Endometrial microvascular endothelial cells (primary cell): ENCODE results near the gene CHD6. TPM values are rescaled to one million over a fixed set of nuclear protein-coding genes. Genes with fewer than 3 reads are reported as not detected.

ENCODE experiments used
- in situ Hi-C: cut with HindIII; loops from 2 replicates; pipeline ENCODE4 v1.10.0; 2017; ENCODE audit warnings: low sequenced_read_pairs, low pct_unique_long_range_greater_than_20kb; ENCODE audit errors: inconsistent ontology term
- total RNA-seq: library from RNA; depleted of rRNA; stranded (reverse); fragments of >200 nt; gene quantifications from one replicate; pipeline ENCODE4 v1.2.3, GENCODE V29; 2015; ENCODE audit errors: inconsistent ontology term

Gene CHD6
- total RNA-seq, 1 donor from 2014 or later, result 5.6 TPM

DNA sequence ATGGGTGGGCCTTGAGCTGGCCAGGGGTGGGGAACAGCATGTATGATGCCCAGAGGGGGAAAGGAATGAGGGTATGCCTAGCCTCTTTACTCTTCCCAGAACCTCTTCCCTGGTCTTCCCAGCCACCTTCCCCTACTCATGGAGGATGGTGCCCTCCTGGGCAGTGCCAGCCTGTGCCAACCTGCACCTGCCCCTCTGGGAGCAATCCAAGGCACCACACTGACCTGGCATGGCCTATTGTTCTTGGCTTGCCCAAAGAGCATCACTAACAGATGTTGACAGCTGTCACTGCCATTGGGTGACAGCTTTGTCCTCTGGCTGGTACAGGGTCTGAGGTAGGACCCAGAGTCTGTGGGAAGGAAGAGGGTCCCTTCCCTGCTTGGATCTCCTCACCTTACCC, 264.6 kb downstream of the CHD6 start:
- in situ Hi-C loops, result no loop called here

DNA sequence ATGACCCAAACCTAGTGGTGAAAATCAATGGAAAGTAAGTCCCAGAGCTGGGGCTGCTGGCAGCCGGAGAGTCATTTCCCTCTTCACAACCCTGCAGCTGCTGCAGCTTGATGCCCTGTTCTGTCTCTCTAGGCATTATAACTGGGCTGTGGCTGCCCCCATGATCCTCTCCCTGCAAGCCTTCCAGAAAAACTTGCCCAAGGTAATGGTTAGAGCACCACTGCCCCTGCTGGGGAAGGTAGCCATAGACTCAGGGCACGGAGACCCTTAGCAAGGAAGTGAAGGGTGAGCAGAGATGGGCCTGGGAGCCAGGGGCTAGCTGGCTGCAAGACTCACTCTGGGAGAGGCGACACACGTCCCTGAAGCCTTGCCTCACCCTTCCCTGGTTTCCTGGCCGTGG, 265.5 kb downstream of the CHD6 start:
- in situ Hi-C loops, result no loop called here

- in situ Hi-C loops, result no loop called here
Observed at GRCh38 chr20:41352106-41352505, 266.1 kb downstream of the CHD6 start.
